GM06990 (cell line): ENCODE data around the gene CIITA.

Experiments used
- DNase-seq: peaks from one replicate; pipeline ENCODE4 v3.0.0-alpha.2; 2011; ENCODE audit not compliant: insufficient read length; ENCODE audit errors: extremely low read depth
- H3K27me3 ChIP-seq: replicated peaks from 2 replicates; pipeline ENCODE4 v1.6.0; 2011; ENCODE audit warnings: low read length; ENCODE audit not compliant: control insufficient read depth, insufficient read depth
- H3K36me3 ChIP-seq: 2 replicates; pipeline ENCODE4 v1.5.1; 2011; ENCODE audit warnings: low read length; ENCODE audit not compliant: control insufficient read depth, insufficient read depth
- H3K4me3 ChIP-seq: replicated peaks from 2 replicates; pipeline ENCODE4 v1.5.1; 2011; ENCODE audit warnings: low read depth, mild to moderate bottlenecking, control low read depth, low read length
- CTCF ChIP-seq: IDR thresholded peaks from 2 replicates; pipeline ENCODE4 v1.5.1; 2011; ENCODE audit warnings: low read length, control low read depth, mild to moderate bottlenecking, inconsistent platforms; ENCODE audit not compliant: insufficient read depth, poor library complexity, severe bottlenecking

The CIITA gene

GRCh38 chr16:10896165-10896564 lies 19.2 kb downstream of the CIITA start:
- no peak for TF ChIP-seq CTCF
- no peak overlapping the region for H3K4me3 ChIP-seq
- peaks cover 23% of the 10 kb centered on the region for H3K36me3 ChIP-seq
- DNase-seq, result no peak
- H3K27me3 ChIP-seq, result no peaks in the 10 kb centered on the region

- Histone ChIP-seq H3K4me3 (no peak overlapping the region), H3K36me3 (peaks cover 29% of the 10 kb centered on the region), H3K27me3 (no peaks in the 10 kb centered on the region)
- no peak for DNase-seq
- no peak for TF ChIP-seq CTCF
Measured at GRCh38 chr16:10896723-10897122, 19.7 kb downstream of the CIITA start.

- no peak for TF ChIP-seq CTCF
- H3K36me3 ChIP-seq, result peaks cover 33% of the 10 kb centered on the region
- no peak for DNase-seq
- H3K27me3 ChIP-seq, result no peaks in the 10 kb centered on the region
- no peak overlapping the region for H3K4me3 ChIP-seq
Measured at GRCh38 chr16:10897134-10897533, 20.1 kb downstream of the CIITA start.

- no peak overlapping the region for H3K4me3 ChIP-seq
- no peaks in the 10 kb centered on the region for H3K27me3 ChIP-seq
- no peak for DNase-seq
- no peak for TF ChIP-seq CTCF
- H3K36me3 ChIP-seq, result peaks cover 72% of the 10 kb centered on the region
Measured at GRCh38 chr16:10902999-10903398, 26.0 kb downstream of the CIITA start.

GRCh38 chr16:10906482-10906881 lies 29.5 kb downstream of the CIITA start:
- H3K27me3 ChIP-seq, result no peaks in the 10 kb centered on the region
- H3K4me3 ChIP-seq, result no peak overlapping the region
- no peak for DNase-seq
- H3K36me3 ChIP-seq, result peaks cover 70% of the 10 kb centered on the region
- no peak for TF ChIP-seq CTCF
